IPS-NIHi7 (cell line): Measurements from ENCODE around the gene HCN2.

Experiments
- DNase-seq: peaks from one replicate; pipeline ENCODE4 v3.0.0; 2012; ENCODE audit warnings: mixed read lengths; ENCODE audit errors: extremely low spot score

The HCN2 gene

DNA sequence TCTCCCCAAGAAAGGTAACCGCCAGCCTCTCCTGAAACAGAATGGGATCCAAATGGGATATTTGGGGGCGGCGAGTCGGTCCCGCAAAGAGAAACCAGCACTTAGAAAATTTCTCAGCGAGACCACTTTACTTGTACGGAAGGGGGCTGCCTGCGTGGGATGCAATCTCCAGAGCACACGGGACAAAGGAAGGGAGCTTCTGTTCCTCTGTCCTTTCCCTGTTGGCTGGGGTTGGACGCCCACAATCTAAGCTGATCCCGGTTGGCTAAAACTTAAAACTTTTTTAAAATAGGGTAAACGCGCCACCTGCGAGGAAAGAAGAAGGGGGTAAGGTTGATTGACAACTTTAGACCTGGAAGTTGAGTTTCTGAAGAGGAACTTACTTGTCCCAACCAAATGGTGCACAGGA is 18.1 kb upstream of the HCN2 start:
- no peak for DNase-seq

DNA sequence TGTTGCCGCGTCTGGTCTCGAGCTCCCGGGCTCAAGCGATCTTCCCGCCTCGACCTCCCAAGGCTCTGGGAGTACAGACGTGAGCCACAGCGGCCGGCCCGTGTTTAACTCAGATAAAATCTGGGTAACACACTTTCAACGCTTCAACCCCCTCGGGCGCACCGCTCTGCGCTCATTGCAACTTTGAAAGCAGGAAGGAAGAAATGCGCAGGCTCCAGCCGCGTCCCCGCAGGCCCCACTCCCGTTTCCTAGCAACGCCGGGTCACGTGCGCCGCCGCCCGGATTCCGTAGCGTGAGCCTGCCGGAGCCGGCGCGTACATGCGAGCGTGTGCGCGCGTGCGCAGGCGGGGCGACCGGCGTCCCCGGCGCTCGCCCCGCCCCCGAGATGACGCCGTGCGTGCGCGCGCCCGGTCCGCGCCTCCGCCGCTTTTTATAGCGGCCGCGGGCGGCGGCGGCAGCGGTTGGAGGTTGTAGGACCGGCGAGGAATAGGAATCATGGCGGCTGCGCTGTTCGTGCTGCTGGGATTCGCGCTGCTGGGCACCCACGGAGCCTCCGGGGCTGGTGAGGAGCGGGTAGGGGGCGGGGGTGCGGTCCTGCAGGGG is 17.4 kb upstream of the HCN2 start, which contains the start of gene BSG:
Gene BSG (plus strand): TSS at position 457 of the 603 bp plus-strand sequence. CDS start 39 bp downstream, at position 496.
- DNase-seq: peak; percentile 99

DNA sequence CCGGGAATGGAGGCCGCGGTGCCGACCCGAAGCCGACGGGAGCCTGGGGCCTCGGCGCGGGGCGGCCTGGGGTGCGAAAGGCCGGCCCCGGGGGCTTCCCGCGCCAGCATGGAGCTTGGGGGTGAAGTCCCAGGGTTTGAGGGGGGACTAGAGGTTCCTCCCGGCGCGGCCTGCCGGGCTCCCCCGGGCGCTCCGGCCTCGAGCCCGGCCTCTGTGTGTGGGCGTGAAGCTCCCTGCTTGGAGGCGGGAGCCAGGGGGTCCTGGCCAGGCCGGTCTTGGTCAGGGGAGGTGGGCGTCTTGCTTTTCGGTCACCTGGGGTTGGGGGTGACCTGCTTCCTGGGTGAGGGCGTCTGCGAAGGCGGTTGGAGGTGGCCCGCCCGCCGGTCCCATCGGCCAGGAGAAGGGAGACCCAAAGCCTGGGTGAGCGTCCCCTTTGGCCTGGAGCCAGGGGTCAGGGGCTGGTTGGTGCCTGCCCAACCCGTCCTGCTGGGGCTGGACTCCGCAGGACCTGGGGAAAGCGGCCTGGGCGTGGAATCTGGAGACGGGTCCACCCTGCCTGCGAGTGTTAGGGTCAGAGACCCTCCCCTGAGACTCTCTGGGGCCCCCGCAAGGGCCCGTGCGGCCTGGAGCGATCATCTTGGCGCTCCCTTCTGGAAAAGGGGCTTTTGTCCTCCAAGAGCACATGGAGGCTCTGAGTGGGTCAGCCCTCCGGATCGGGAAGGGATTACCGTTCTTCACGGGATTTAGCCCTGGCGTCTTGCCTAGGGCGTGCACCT is 16.8 kb upstream of the HCN2 start:
- no peak for DNase-seq

DNA sequence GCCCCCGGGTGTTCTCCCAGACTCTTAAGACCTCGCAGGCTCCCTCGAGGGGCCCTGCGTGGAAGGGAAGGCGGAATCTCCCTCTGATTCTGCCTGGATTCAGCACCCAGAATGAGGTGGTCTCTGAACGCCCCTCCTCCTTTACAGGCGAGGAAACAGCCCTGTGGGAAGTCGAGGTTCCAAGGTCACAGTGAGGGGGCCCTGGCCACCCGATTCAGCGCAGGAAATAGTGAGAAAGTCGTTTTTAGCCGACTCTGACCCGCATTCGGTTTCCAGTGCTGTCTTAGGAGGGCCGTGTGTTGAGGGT is 16.2 kb upstream of the HCN2 start:
- DNase-seq: no peak

DNA sequence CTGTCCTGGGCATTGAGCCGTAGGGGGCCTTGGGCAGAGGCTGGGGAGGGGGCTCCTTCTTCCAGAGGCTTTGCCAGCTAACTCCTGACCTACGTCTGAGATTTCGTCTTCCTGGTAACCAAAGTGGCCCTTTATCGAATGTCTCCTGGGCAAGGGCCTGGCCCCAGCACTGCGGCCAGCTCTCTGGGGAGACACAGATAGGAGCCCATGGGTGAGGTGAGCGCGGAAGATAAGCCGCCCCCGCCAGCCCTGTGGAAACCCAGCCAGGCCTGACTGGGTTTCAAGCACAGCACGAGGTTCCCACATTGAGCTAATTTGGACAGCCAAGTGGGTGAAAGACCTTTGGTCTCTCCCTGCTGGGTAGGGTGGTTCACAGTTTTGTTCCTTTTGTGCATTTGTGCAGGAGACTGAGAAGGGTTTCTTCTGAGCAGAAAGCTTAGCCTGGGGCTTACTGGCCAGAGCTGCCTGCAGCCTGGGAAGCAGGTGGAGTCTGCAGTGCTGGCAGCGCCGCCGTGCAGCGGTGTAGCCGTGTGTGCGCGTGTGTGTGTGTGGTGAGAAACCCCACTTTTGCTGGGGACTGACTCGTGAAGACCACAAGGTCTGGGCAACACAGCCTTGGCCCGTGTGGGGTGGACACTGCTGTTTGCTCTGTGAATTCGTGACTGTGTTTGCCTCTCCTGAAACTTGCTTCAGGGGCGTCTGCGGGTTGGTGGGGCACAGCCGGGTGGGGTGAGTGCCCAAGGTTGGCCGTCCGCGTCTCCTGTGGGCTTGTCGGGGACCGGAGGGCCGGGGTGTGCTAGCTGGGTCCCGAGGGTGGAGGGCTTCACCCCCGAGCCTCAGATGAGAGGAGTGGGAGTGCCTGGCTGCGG is 14.8 kb upstream of the HCN2 start:
- no peak for DNase-seq

DNA sequence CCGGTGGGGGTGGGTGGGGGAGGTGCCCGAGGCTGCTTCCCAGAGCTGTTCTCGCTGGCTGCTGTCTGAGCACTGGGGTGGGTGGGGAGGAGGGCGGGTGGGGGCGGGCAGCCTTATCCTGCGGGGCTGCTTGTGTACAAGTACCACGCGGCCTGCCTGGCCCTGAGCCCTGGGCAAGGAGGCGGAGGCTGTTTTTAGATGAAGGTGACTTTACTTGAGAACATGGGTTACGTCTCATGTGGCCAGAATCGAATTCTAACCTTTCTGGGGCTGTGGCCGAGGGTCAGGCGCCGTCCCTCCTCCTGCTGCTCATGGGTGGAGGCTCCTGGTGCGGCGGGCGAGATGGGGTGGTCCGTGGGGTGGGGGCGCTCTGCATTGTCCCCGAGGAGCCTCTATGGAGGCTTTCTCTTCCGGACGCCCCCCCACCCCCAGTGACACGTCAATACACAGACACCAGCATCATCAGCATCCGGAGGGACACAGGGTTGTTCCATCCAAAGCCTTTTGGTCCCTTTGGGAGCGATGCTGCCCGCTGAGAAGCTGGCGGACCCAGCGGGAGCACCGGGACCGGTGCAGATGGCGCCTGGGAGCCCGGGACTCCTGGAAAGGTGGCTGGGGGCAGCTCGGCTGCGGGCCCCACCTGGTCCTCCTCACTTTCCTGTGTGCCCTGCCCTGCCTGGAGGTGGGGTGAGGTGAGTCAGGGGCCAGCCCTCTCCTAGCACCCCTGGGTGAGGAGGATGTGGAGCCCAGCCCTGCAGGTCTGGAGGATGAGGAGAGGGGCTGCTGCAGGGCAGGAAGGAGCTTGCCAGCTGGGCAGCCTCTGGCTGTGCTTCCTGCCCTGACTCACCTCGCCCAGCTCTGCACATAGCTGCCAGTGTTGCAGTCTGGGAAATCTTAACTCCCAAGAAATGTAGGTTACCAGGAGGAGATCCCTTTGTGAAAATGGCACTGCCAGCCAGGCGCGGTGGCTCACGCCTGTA is 13.9 kb upstream of the HCN2 start:
- no peak for DNase-seq

DNA sequence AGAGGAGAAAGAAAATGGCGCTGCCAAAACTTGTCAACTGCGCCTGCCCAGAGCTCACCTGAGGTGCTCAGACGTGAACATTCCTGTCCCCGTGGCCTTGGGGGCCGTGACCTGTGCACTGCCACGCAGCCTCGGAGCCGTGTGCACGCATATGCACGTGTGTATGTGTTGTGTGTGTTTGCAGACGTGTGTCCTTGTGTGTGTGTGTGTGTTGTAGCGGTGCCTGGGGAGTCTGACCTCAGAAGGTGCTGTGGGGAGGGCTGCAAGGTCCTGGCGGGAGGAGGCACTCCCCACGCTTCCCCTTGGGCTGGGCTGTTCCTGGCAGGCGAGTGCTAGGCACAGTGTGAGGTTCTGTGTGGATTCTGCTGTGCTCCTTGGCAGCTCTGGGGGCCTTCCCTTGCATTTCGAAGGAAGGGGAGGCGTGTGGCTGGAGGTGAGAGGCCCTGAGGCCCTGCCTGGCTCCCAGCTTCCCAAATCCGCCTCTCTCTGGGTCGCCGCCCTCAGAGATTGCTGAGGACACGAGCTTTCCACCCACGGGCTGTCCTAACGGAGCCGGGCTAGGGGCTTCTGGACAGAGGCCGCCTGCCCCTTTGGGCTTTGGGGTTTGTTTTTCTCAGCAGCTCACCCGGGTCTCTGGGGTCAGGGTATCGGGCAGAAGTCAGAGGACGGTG is 12.8 kb upstream of the HCN2 start:
- no peak for DNase-seq

DNA sequence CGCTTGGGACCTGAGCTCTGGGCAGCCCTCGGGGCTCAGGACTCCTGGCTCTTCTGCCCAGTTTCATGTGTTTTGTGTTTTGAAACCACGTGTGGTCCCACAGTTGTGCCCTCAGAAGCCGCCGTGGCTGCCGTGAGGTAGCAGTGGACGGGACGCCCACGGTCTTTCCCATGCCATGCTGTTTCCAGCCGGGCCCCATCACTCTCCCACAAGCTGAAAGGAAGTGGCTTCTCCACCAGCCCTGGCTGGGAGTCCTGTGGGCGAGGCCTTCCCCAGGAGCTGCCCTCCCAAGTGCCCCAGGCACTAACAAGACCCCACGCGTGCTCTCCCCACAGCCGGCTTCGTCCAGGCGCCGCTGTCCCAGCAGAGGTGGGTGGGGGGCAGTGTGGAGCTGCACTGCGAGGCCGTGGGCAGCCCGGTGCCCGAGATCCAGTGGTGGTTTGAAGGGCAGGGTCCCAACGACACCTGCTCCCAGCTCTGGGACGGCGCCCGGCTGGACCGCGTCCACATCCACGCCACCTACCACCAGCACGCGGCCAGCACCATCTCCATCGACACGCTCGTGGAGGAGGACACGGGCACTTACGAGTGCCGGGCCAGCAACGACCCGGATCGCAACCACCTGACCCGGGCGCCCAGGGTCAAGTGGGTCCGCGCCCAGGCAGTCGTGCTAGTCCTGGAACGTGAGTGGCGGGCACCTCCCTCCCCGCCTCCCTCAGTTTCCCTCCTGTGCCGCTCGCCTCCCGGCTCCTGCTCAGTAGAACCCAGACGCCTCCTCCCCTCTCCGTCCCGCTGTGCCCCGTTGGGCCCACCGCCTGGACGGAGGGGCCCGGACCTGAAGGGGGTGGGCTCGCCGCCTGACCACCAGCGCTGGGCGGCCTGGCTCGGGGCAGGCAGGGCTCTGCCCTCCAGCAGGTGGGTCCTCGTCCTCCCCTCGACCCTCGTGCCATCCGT is 12.0 kb upstream of the HCN2 start:
- DNase-seq: no peak

DNA sequence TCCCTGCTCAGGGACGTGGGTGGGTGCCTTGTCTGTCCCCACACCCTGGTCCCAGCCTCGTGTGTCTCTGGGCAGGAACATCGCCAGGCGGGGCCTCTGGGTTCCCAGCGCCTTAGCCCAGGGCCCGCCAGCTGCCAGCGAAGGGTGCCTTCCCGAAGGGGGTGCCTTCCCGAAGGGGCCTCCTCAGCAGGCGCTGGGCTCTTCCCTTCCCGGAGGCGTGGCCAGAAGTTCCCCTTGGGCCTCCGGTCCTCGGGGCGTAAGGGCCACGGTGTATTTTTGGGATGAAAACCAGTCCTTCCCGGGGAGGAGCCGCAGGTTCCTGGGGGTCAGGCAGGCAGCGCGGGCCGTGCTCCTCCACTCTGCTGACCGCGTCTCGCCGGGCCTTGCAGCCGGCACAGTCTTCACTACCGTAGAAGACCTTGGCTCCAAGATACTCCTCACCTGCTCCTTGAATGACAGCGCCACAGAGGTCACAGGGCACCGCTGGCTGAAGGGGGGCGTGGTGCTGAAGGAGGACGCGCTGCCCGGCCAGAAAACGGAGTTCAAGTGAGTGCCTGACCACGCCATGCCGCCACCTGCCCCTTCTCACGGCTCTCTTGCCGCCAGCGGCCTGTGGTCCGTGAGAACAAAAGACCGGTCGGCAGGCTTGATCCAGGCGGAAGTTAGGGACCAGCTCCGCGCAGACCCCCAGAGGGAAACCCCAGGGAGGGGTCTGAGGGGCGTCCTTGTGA is 10.4 kb upstream of the HCN2 start:
- DNase-seq: no peak

DNA sequence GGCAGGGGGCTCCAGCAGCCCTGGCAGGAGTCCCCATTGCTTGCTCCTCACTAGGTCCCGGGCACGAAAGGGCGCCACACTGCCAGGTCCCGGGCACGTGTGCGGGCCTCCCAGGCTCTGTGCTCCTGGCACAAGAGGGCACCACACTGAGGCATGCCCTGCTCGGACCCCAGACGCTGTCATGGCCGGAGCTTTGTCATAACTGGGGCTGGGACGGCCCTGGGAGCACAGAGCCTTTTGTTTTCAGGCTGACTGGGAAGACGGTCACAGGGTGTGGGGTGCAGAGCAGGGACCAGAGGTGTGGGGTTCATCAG is 9.9 kb upstream of the HCN2 start:
- no peak for DNase-seq

DNA sequence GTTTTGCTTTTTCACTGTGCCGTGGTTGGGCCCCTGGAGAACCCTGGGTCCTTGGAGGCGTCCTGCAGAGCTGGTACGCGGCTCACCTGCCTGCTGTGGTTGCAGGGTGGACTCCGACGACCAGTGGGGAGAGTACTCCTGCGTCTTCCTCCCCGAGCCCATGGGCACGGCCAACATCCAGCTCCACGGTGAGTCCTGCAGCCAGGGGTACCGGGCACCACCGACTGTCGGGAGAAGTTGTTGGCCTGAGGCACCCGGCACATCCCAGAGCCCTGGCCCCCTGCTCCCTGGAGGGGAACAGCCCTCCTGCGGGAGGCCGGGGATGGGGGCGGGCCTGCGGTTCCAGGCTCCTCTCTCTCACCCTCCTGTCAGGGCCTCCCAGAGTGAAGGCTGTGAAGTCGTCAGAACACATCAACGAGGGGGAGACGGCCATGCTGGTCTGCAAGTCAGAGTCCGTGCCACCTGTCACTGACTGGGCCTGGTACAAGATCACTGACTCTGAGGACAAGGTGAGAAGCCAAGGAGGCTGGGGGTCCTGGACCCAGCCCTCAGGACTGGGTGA is 9.3 kb upstream of the HCN2 start:
- DNase-seq: no peak

DNA sequence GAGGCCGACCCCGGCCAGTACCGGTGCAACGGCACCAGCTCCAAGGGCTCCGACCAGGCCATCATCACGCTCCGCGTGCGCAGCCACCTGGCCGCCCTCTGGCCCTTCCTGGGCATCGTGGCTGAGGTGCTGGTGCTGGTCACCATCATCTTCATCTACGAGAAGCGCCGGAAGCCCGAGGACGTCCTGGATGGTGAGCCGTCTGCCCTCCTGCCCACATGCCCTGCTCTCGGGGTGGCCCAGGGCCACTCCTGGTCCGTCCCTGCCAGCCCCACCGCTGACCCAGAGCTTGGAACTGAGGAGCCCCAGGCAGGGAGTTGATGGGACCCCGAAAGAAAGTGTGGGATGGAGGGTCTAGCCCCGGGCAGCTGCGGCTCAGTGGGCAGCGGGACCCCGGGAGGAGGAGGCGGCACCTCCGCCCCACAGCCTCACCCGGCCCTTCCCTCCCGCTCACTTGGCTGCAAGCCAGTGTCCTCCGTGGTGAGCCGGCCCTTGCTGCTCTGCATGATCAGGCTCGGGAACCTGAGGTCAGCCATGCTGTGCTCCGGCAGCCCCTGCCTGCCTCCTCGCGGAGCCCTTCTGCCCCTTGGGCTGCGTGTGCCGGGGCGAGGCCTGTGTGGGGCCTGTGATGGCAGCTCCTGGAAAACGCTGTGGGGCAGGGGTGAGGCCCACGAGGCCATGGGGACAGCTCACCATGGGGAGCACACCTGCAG is 8.1 kb upstream of the HCN2 start:
- no peak for DNase-seq

DNA sequence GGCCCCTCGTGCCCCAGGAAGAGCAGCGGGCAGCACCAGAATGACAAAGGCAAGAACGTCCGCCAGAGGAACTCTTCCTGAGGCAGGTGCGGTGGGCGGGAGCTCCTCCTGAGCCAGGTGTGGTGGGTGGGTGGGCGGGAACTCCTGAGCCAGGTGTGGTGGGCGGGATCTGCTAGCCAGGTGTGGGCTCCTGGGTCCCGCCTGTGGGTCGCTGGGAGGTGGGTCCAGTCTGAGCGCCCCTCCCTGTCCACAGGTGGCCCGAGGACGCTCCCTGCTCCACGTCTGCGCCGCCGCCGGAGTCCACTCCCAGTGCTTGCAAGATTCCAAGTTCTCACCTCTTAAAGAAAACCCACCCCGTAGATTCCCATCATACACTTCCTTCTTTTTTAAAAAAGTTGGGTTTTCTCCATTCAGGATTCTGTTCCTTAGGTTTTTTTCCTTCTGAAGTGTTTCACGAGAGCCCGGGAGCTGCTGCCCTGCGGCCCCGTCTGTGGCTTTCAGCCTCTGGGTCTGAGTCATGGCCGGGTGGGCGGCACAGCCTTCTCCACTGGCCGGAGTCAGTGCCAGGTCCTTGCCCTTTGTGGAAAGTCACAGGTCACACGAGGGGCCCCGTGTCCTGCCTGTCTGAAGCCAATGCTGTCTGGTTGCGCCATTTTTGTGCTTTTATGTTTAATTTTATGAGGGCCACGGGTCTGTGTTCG is 7.0 kb upstream of the HCN2 start:
- DNase-seq: no peak

DNA sequence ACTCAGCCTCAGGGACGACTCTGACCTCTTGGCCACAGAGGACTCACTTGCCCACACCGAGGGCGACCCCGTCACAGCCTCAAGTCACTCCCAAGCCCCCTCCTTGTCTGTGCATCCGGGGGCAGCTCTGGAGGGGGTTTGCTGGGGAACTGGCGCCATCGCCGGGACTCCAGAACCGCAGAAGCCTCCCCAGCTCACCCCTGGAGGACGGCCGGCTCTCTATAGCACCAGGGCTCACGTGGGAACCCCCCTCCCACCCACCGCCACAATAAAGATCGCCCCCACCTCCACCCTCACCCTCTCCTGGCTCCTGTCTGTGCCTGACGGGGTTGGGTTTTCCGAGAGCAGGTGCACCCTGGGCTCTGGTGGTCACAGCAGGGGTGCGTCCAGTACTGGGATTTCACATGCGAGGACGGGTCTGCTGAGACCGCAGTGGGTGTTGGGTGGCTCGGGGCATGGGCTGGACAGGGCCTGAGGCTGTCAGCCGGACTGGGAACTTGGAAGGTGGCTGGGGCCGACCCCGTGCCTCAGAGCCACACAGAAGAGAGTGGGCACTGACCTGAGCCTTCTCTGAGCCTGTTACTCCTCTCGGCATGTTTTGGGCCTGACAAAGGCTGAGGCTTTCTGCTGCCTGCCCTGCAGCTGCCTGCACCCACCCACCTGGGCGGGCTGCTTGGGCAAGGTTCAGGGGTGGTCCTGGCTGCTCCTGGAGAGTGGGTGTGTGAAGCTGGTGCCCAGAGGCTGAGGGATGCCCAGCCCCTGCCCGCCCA is 6.3 kb upstream of the HCN2 start:
- no peak for DNase-seq

DNA sequence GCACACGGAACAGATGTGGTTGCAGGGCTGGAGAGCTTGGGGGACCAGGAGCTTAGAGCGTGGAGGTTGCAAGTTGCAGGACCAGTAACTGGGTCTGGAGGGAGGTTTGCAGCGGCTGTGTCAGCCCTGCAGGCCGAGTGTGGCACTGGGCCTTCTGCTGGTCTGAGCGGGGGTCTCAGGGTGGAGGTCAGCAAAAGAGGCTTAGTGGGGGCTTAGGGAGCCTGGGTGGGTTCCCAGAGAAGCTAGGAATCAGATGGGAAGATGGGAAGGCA is 5.8 kb upstream of the HCN2 start:
- DNase-seq: no peak

DNA sequence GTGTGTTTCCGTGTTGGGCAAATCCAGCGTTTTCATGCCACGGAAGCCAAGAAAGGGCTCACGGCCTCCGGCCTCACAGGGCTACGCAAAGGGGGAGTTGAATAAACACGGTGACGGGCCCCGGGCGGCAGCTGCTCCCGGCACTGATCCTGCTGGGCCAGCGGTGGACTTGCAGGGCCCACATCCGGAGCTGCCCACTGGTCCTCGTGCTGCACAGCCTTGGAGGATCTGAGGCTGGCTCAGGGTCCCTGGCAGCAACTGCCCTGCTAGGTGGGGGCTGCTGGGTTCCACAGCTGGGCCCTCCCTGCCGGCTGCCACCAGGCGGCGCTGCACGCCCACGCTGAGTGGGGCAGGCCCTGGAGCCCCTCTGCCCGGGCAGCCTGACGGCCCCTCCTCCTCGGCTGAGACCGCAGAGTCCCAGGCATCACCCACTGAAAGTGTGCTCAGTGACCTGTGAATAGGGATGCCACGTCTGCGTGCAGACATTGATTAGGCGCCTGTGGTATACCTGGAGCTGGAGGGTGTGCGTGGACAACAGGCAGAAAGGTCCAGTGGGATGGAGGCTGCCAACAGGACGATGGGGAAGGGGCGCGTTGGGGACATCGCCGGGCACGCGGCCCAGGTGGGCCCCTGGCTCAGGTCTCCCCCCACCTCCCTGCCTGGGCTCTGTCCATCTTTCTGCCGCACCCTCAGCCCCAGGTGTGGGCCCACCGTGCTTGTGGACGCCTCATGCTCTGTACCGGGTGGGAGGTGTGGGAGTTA is 5.3 kb upstream of the HCN2 start:
- peak; percentile 88 for DNase-seq
